Stimulated activated CD4-positive, alpha-beta T cell treated with anti-CD3 and anti-CD28 coated beads, Interleukin-4, amount 100 ng/mL, for 4 hours (primary cell): Measurements from ENCODE around the gene CD9.

Source experiments
- DNase-seq, 2 experiments: peaks; one replicate each; pipeline ENCODE4 v3.0.0-alpha.2; 2020

Gene CD9

GRCh38 chr12:6250343-6250742 is 50.1 kb downstream of the CD9 start:
- DNase-seq = no peak

- DNase-seq = no peak
Observed at GRCh38 chr12:6253278-6253677, 53.1 kb downstream of the CD9 start.

GRCh38 chr12:6254491-6254890 is 54.3 kb downstream of the CD9 start:
- DNase-seq = no peak

GRCh38 chr12:6257007-6257406 is 56.8 kb downstream of the CD9 start:
- DNase-seq = no peak

- no peak for DNase-seq
Observed at GRCh38 chr12:6262211-6262610, 62.0 kb downstream of the CD9 start.

- DNase-seq = no peak
Observed at GRCh38 chr12:6262623-6263022, 62.4 kb downstream of the CD9 start.

- no peak for DNase-seq
Observed at GRCh38 chr12:6263931-6264330, 63.7 kb downstream of the CD9 start.

GRCh38 chr12:6264402-6265037 is 64.3 kb downstream of the CD9 start:
- DNase-seq = no peak

- no peak for DNase-seq
Observed at GRCh38 chr12:6265038-6265405, 64.8 kb downstream of the CD9 start.

GRCh38 chr12:6266541-6266966 is 66.4 kb downstream of the CD9 start:
- no peak for DNase-seq

GRCh38 chr12:6266971-6267721 is 66.9 kb downstream of the CD9 start:
- DNase-seq = peak in 1 of 2 experiments; percentile 15

- no peak for DNase-seq
Observed at GRCh38 chr12:6268484-6269157, 68.4 kb downstream of the CD9 start.

GRCh38 chr12:6269986-6270385 is 69.8 kb downstream of the CD9 start:
- no peak for DNase-seq

GRCh38 chr12:6271281-6271680 is 71.1 kb downstream of the CD9 start:
- no peak for DNase-seq

- no peak for DNase-seq
Observed at GRCh38 chr12:6272300-6273204, 72.4 kb downstream of the CD9 start.

- no peak for DNase-seq
Observed at GRCh38 chr12:6273205-6273540, 73.0 kb downstream of the CD9 start.

GRCh38 chr12:6273541-6274230 is 73.5 kb downstream of the CD9 start:
- DNase-seq = no peak

- DNase-seq = no peak
Observed at GRCh38 chr12:6274231-6275221, 74.3 kb downstream of the CD9 start.

GRCh38 chr12:6275928-6276887 is 76.0 kb downstream of the CD9 start:
- no peak for DNase-seq
